Epithelial cell of proximal tubule (primary cell): Measurements from ENCODE around the gene MTARC1. TPM values are rescaled to one million over a fixed set of nuclear protein-coding genes. Genes with fewer than 3 reads are reported as not detected.
A peak's percentile ranks its signal among the peaks of the same experiment; 100 is the strongest.

Experiments used
- DNase-seq: peaks from one replicate; pipeline ENCODE4 v3.0.0-alpha.2; 2011; ENCODE audit warnings: low read depth
- H3K4me3 ChIP-seq: 2 replicates; pipeline ENCODE4 v1.5.1; 2011; ENCODE audit warnings: low read depth, mild to moderate bottlenecking, low read length
- CTCF ChIP-seq: conservative IDR thresholded peaks from 2 replicates; pipeline ENCODE4 v1.5.1; 2012; ENCODE audit warnings: low read depth, mild to moderate bottlenecking, low read length
- total RNA-seq: library from RNA; depleted of rRNA; stranded (reverse); fragments of >200 nt; gene quantifications from 2 replicates; pipeline ENCODE4 v1.2.3, GENCODE V29; 2015

MTARC1 gene
- total RNA-seq, 1 donor from 2014 or later, result 3.9 TPM

- TF ChIP-seq CTCF, result no peak
- DNase-seq, result no peak
These were observed 32.8 kb downstream of the MTARC1 start for GRCh38 chr1:220819467-220820026.

GRCh38 chr1:220824031-220824989, 37.6 kb downstream of the MTARC1 start:
- TF ChIP-seq CTCF, result no peak

More at GRCh38 chr1:220819467-220820026, 32.8 kb downstream of the MTARC1 start:
- H3K4me3 ChIP-seq, result no peak overlapping the region

GRCh38 chr1:220825819-220826551, 39.3 kb downstream of the MTARC1 start:
- no peak for TF ChIP-seq CTCF
- DNase-seq, result no peak
- no peak overlapping the region for H3K4me3 ChIP-seq

More at GRCh38 chr1:220824031-220824989, 37.6 kb downstream of the MTARC1 start:
- DNase-seq, result peak; percentile 9
- H3K4me3 ChIP-seq, result no peak overlapping the region

GRCh38 chr1:220826729-220827128, 40.0 kb downstream of the MTARC1 start:
- no peak for DNase-seq
- H3K4me3 ChIP-seq, result no peak overlapping the region
- TF ChIP-seq CTCF, result no peak

- DNase-seq, result no peak
- no peak overlapping the region for H3K4me3 ChIP-seq
- TF ChIP-seq CTCF, result no peak
These were observed 40.9 kb downstream of the MTARC1 start for GRCh38 chr1:220827445-220828178.

- no peak for DNase-seq
- TF ChIP-seq CTCF, result no peak
These were observed 41.4 kb downstream of the MTARC1 start for GRCh38 chr1:220828179-220828490.

More at GRCh38 chr1:220828179-220828490, 41.4 kb downstream of the MTARC1 start:
- H3K4me3 ChIP-seq, result no peak overlapping the region
